ENCODE results near the gene TNFRSF12A. TPM values are rescaled to one million over a fixed set of nuclear protein-coding genes. Genes with fewer than 3 reads are reported as not detected.

The TNFRSF12A gene
- total and polyA plus RNA-seq, 2 of the 4 experiments (the other 2 are of a cell fraction), result 103 to 304 TPM

DNA sequence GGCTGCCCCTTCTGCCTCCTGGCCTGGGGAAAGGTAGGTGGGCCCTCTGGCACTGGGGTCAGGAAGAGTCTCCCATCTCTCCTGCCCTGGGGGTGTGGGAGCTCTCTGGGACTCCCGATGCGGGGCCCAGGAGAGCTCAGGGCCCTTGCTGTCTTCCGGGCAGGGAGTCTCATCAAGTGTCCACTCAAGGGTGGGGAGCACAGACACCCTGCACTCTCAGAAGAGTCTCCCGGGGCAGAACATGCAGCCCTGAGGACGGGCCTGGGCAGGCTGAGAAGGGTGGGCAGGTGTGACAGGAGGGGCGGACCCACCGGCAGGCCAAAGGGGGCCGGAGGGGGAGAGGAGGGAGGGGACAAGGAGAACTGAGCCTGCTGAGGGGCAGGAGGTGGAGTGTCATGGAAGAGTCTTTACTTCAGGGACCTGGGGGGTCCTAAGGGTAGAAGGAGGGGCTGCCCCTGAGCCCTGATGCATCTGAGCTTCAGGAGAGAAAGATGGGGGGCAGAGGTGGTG is 31.5 kb upstream of the TNFRSF12A start:
- dilution Hi-C loops (cut with HindIII; ENCODE audit: low sequenced_read_pairs, unreplicated experiment), result no loop called here
- CTCF ChIA-PET, result no interaction called here

More for the DNA sequence above, 31.5 kb upstream of the TNFRSF12A start:
- Histone ChIP-seq H3K9me3 (ENCODE audit: control insufficient read depth, insufficient read depth, low read length) (no peaks in the 10 kb centered on the region), H3K27me3 (ENCODE audit: control insufficient read depth, insufficient read depth, low read length) (peaks cover 25% of the 10 kb centered on the region), H3K36me3 (ENCODE audit: control insufficient read depth, insufficient read depth, low read length) (no peaks in the 10 kb centered on the region), H2AK9ac (replicated peaks; ENCODE audit: low read depth, low read length, poor library complexity) (no peak overlapping the region), H2BK120ac (ENCODE audit: low read depth, low read length) (no peak overlapping the region), H2AFZ (replicated peaks; ENCODE audit: low read length, poor library complexity) (no peak overlapping the region), H4K5ac (ENCODE audit: low read depth, low read length) (no peak overlapping the region), H3K79me1 (ENCODE audit: low read depth in 1 of 2, low read length in 2 of 2) (no peaks in the 10 kb centered on the region), H3K9ac (ENCODE audit: low read depth, low read length) (no peak overlapping the region), H4K8ac (ENCODE audit: low read depth in 2 of 2, low read length in 2 of 2) (no peak overlapping the region), H2BK15ac (ENCODE audit: low read depth, low read length) (no peak overlapping the region), H3K27ac (ENCODE audit: insufficient read depth, low read length) (no peak overlapping the region), H3K18ac (ENCODE audit: low read depth, low read length) (no peak overlapping the region), H2BK20ac (ENCODE audit: low read depth, low read length) (no peak overlapping the region), H3K56ac (ENCODE audit: extremely low read depth, insufficient read depth, low read length) (no peak overlapping the region), H3K4me3 (ENCODE audit: insufficient read depth, low read depth, low read length) (no peak overlapping the region), H3K4me2 (ENCODE audit: low read depth, low read length) (no peak overlapping the region), H2AK5ac (ENCODE audit: low read depth, low read length) (no peak overlapping the region), H3K14ac (replicated peaks; ENCODE audit: low read depth, low read length) (no peak overlapping the region), H3K9me1 (ENCODE audit: insufficient read depth, low read length) (no peaks in the 10 kb centered on the region), H4K20me1 (ENCODE audit: insufficient read depth, low read length) (no peaks in the 10 kb centered on the region), H3K4ac (ENCODE audit: low read depth, low read length) (no peak overlapping the region), H3K23ac (ENCODE audit: low read depth, low read length) (no peak overlapping the region), H4K91ac (ENCODE audit: insufficient read depth, low read depth, low read length) (no peak overlapping the region), H3K4me1 (ENCODE audit: control insufficient read depth, insufficient read depth, low read length) (peaks cover 2% of the 10 kb centered on the region; the same call in 1 of the 2 replicates), H2BK5ac (ENCODE audit: low read depth, low read length, poor library complexity, severe bottlenecking) (no peak overlapping the region)
- ATAC-seq (ENCODE audit: low read depth), result no peak
- POLR2A ChIA-PET (ENCODE audit: unreplicated experiment), result no interaction called here
- in situ Hi-C loops (cut with MboI; ENCODE audit: low sequenced_read_pairs), result no loop called here
- no TSS peak for BruUV-seq (replicated peaks)
- intact Hi-C loops (cut with micrococcal nuclease), result no loop called here
- WGBS, 2 experiments (ENCODE audit: extremely low coverage in 2 of 2, insufficient read length in 1 of 2), result 28% methylated on average over 3 of the region's 8 CpGs; no CpG with 5 or more reads in 1 of the 2 experiments
- no peak for TF ChIP-seq NFE2L2 (IDR thresholded peaks at IDR 0.05; ENCODE audit: low read depth, low read length)
- no peak for TF ChIP-seq RCOR1 (IDR thresholded peaks at IDR 0.05; ENCODE audit: insufficient replicate concordance, low read length)
- TF ChIP-seq CHD1 (IDR thresholded peaks at IDR 0.05; ENCODE audit: low read depth, low read length), result no peak
- no peak for TF ChIP-seq MAZ (IDR thresholded peaks at IDR 0.05; ENCODE audit: borderline replicate concordance, low read depth, low read length)
- no peak for TF ChIP-seq POLR2A (IDR thresholded peaks at IDR 0.05; ENCODE audit: low read depth, low read length)
- no peak for TF ChIP-seq RFX5 (IDR thresholded peaks at IDR 0.05; ENCODE audit: low read depth, low read length)
- TF ChIP-seq BHLHE40 (IDR thresholded peaks at IDR 0.05; ENCODE audit: low read depth, low read length), result no peak
- TF ChIP-seq RAD21 (IDR thresholded peaks at IDR 0.05; ENCODE audit: low read length), result no peak
- no peak for TF ChIP-seq SMC3 (IDR thresholded peaks at IDR 0.05; ENCODE audit: low read depth, low read length)
- TF ChIP-seq, protein P1, sequence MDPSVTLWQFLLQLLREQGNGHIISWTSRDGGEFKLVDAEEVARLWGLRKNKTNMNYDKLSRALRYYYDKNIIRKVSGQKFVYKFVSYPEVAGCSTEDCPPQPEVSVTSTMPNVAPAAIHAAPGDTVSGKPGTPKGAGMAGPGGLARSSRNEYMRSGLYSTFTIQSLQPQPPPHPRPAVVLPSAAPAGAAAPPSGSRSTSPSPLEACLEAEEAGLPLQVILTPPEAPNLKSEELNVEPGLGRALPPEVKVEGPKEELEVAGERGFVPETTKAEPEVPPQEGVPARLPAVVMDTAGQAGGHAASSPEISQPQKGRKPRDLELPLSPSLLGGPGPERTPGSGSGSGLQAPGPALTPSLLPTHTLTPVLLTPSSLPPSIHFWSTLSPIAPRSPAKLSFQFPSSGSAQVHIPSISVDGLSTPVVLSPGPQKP (IDR thresholded peaks at IDR 0.05; ENCODE audit: borderline replicate concordance, low read depth, low read length), result no peak
- TF ChIP-seq MXI1 (IDR thresholded peaks at IDR 0.05; ENCODE audit: borderline replicate concordance, low read depth, low read length), result no peak
- no peak for DNase-seq

Measured in IMR-90 (cell line).